ENCODE results near the gene AXDND1.
A peak's percentile ranks its signal among the peaks of the same experiment; 100 is the strongest.
"Not testable (repeated sequence)": the region's sequence is repeated elsewhere in the genome, so short reads cannot be mapped to it uniquely, and the experiment has no call there.

Gene AXDND1

GRCh38 chr1:179365342-179366092, at the start of gene AXDND1:
TSS of gene AXDND1 (plus strand) at chr1:179365971. CDS start at chr1:179366510, 539 bp downstream.
- peak; percentile 76 for DNase-seq

GRCh38 chr1:179318491-179318890, 47.3 kb upstream of the AXDND1 start:
- DNase-seq, result no peak

- DNase-seq, result no peak
Measured at GRCh38 chr1:179321533-179322216, 44.1 kb upstream of the AXDND1 start.

GRCh38 chr1:179322557-179322956, 43.2 kb upstream of the AXDND1 start:
- DNase-seq, result no peak

GRCh38 chr1:179323436-179323835, 42.3 kb upstream of the AXDND1 start:
- no peak for DNase-seq

- no peak for DNase-seq
Measured at GRCh38 chr1:179325836-179326235, 39.9 kb upstream of the AXDND1 start.

- DNase-seq, result no peak
Measured at GRCh38 chr1:179326746-179327145, 39.0 kb upstream of the AXDND1 start.

- no peak for DNase-seq
Measured at GRCh38 chr1:179327196-179327595, 38.6 kb upstream of the AXDND1 start.

- DNase-seq, result no peak
Measured at GRCh38 chr1:179327679-179328078, 38.1 kb upstream of the AXDND1 start.

- no peak for DNase-seq
Measured at GRCh38 chr1:179329862-179330261, 35.9 kb upstream of the AXDND1 start.

GRCh38 chr1:179334440-179334839, 31.3 kb upstream of the AXDND1 start:
- no peak for DNase-seq

- DNase-seq, result no peak
Measured at GRCh38 chr1:179337288-179337687, 28.5 kb upstream of the AXDND1 start.

- no peak for DNase-seq
Measured at GRCh38 chr1:179337942-179338560, 27.7 kb upstream of the AXDND1 start.

GRCh38 chr1:179340918-179341317, 24.9 kb upstream of the AXDND1 start:
- no peak for DNase-seq

GRCh38 chr1:179341943-179342547, 23.7 kb upstream of the AXDND1 start:
- DNase-seq, result no peak

- DNase-seq, result no peak
Measured at GRCh38 chr1:179342740-179343404, 22.9 kb upstream of the AXDND1 start.

- DNase-seq, result no peak
Measured at GRCh38 chr1:179351281-179351680, 14.5 kb upstream of the AXDND1 start.

GRCh38 chr1:179352236-179352635, 13.5 kb upstream of the AXDND1 start:
- no peak for DNase-seq

GRCh38 chr1:179353546-179353945, 12.2 kb upstream of the AXDND1 start:
- DNase-seq, result no peak

- DNase-seq, result not testable (repeated sequence)
Measured at GRCh38 chr1:179361631-179362030, 4.1 kb upstream of the AXDND1 start.

GRCh38 chr1:179366093-179366800, 476 bp downstream of the AXDND1 start:
- DNase-seq, result peak; percentile 45

- DNase-seq, result peak; percentile 53
Measured at GRCh38 chr1:179369751-179370341, 4.1 kb downstream of the AXDND1 start.
